DMS79 treated with DMSO at 0.1 percent for 48 hours (cell line): Measurements from ENCODE around the gene SLC24A3.

Experiments
- DNase-seq: peaks from one replicate; lab custom pipeline; 2025; lab: John Stamatoyannopoulos, UW

SLC24A3 gene

GRCh38 chr20:19387251-19387650 is 174.8 kb downstream of the SLC24A3 start:
- no peak for DNase-seq

GRCh38 chr20:19392344-19393130 is 180.1 kb downstream of the SLC24A3 start:
- DNase-seq: no peak

- DNase-seq: no peak
Measured at GRCh38 chr20:19396460-19397081, 184.1 kb downstream of the SLC24A3 start.

- no peak for DNase-seq
Measured at GRCh38 chr20:19397226-19397625, 184.8 kb downstream of the SLC24A3 start.

GRCh38 chr20:19397666-19398065 is 185.2 kb downstream of the SLC24A3 start:
- DNase-seq: no peak

GRCh38 chr20:19401096-19401495 is 188.7 kb downstream of the SLC24A3 start:
- DNase-seq: no peak

- no peak for DNase-seq
Measured at GRCh38 chr20:19403549-19403948, 191.1 kb downstream of the SLC24A3 start.

- DNase-seq: no peak
Measured at GRCh38 chr20:19404826-19405225, 192.4 kb downstream of the SLC24A3 start.

- no peak for DNase-seq
Measured at GRCh38 chr20:19405958-19406357, 193.5 kb downstream of the SLC24A3 start.

- no peak for DNase-seq
Measured at GRCh38 chr20:19406381-19406780, 193.9 kb downstream of the SLC24A3 start.

GRCh38 chr20:19407196-19407595 is 194.8 kb downstream of the SLC24A3 start:
- DNase-seq: no peak

- DNase-seq: no peak
Measured at GRCh38 chr20:19407736-19408135, 195.3 kb downstream of the SLC24A3 start.

GRCh38 chr20:19408971-19409370 is 196.5 kb downstream of the SLC24A3 start:
- no peak for DNase-seq

- no peak for DNase-seq
Measured at GRCh38 chr20:19411811-19412210, 199.4 kb downstream of the SLC24A3 start.

- no peak for DNase-seq
Measured at GRCh38 chr20:19412254-19412653, 199.8 kb downstream of the SLC24A3 start.

- DNase-seq: no peak
Measured at GRCh38 chr20:19414600-19414999, 202.2 kb downstream of the SLC24A3 start.

- DNase-seq: no peak
Measured at GRCh38 chr20:19415786-19416185, 203.3 kb downstream of the SLC24A3 start.

GRCh38 chr20:19416627-19417026 is 204.2 kb downstream of the SLC24A3 start:
- no peak for DNase-seq

- DNase-seq: no peak
Measured at GRCh38 chr20:19419396-19419795, 207.0 kb downstream of the SLC24A3 start.

GRCh38 chr20:19423097-19423899 is 210.9 kb downstream of the SLC24A3 start:
- no peak for DNase-seq

GRCh38 chr20:19423900-19424620 is 211.6 kb downstream of the SLC24A3 start:
- DNase-seq: no peak

- no peak for DNase-seq
Measured at GRCh38 chr20:19426356-19426755, 213.9 kb downstream of the SLC24A3 start.
